HG02973 (cell line): Measurements from ENCODE around the gene NYAP2.

ENCODE experiments used
- ATAC-seq: cut with Tn5 transposase; IDR thresholded peaks from one replicate; pipeline ENCODE4 v1.9.1; 2021; ENCODE audit warnings: moderate library complexity; ENCODE audit not compliant: unreplicated experiment

Gene NYAP2

GRCh38 chr2:225472161-225472560, 72.7 kb downstream of the NYAP2 start:
- no peak for ATAC-seq

GRCh38 chr2:225479386-225479785, 79.9 kb downstream of the NYAP2 start:
- no peak for ATAC-seq

GRCh38 chr2:225484751-225485150, 85.2 kb downstream of the NYAP2 start:
- ATAC-seq = no peak

GRCh38 chr2:225486236-225486635, 86.7 kb downstream of the NYAP2 start:
- ATAC-seq = no peak

GRCh38 chr2:225487878-225488416, 88.4 kb downstream of the NYAP2 start:
- ATAC-seq = no peak

- ATAC-seq = peak; percentile 44
Observed at GRCh38 chr2:225488743-225489142, 89.2 kb downstream of the NYAP2 start.

- no peak for ATAC-seq
Observed at GRCh38 chr2:225493420-225494099, 94.0 kb downstream of the NYAP2 start.

DNA sequence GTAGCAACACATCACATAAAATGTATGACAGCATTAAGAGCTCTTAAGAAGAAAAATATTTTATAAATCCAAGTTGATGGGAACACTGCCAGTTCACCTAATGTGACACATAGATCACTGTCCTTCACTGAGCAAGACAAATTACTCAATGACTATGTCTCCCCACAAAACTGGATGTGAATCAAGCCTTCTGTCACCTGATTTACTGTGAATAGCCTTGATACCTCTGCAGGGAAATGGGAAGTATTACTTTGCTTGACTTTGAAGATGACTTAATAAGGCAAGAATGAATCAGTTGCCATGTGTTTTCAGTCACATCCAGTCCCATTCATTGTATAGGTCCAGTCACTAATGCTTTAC, 94.6 kb downstream of the NYAP2 start:
- no peak for ATAC-seq

DNA sequence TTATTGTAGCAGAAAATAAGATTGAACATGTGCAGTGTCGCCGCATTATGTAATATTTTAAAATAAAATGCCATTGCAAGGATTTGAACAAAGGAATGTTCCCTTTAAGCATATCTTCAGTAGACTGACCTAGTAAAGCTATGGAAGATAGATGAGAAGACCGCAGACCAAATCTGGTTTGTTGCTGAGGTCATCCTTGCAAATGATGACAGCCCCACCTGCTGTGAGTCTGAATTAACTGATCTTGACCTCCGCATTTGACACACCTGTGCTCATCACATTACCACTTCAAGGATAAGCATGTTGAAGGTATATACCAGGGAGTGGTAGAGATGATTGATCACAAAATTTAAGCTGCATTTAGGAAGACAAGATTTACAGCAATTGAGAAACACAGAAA, 96.2 kb downstream of the NYAP2 start:
- no peak for ATAC-seq

GRCh38 chr2:225496568-225496967, 97.1 kb downstream of the NYAP2 start:
- ATAC-seq = no peak

DNA sequence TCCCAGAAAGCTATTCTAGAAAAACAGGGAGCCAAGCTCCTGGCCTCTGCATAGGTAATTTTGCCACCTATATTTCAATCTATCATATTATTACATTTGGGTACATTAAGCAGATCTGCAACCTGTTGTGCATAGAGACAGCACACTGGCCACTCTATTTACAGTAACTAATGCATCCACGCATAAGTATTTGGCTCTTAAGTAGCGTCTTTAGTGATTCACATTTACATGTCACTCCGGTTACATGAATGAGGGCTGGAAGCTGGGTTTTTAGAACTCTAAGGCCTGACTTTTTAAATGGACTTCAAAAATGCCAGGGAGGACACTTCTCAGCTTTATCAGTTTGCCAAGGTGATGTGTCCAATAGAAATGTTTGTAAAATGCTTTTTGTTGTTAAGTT, 97.7 kb downstream of the NYAP2 start:
- ATAC-seq = no peak

- ATAC-seq = no peak
Observed at GRCh38 chr2:225501022-225501421, 101.5 kb downstream of the NYAP2 start.

GRCh38 chr2:225502971-225503370, 103.5 kb downstream of the NYAP2 start:
- ATAC-seq = no peak

DNA sequence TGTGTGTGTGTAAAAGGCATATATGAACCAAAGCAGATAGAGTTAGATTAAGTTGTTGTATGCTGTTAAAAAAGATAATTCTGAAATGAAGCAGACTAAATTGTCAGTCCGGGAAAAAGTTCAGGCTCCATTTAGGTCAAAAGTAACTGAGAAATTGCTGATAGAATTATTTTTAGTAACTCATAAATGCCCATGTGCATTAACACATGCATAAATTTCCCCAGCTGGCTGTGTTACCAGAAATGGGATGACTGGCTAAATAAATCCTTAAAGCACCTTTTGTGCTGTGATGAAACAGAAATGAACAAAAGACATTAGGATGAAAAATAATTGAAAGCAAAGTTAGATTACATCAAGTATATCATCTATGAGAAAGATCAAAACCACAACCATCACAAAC, 111.3 kb downstream of the NYAP2 start:
- no peak for ATAC-seq

GRCh38 chr2:225512469-225512868, 113.0 kb downstream of the NYAP2 start:
- ATAC-seq = no peak

DNA sequence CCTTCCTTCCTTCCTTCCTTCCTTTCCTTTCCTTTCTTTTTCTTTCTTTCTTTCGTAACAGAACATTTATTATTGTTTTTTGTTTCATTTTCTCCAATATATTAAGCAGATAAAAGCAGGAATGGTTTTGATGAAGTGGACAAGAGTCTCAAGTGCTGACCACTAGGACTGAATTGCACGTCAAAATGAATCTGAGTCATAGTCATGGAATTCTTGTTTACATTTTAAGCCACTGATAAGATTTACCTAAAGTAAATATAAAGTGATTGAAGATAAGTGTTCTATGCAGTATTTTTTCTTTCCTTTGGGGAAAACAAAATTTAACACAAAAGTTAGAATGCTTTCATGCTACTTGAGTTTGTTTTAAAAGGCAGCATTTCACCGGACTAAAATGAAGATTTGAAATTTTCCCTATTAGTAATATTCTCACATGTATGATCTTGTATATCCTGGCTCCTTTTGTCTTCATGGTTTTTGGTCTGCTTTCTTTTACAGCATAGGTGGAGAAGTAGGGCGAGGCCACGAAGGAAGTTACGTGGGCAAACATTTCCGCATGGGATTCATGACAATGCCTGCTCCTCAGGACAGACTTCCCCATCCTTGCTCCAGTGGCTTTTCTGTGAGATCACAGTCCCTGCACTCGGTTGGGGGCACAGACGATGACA, 113.5 kb downstream of the NYAP2 start:
- no peak for ATAC-seq

GRCh38 chr2:225515033-225515432, 115.5 kb downstream of the NYAP2 start:
- no peak for ATAC-seq

- ATAC-seq = no peak
Observed at GRCh38 chr2:225526760-225527390, 127.4 kb downstream of the NYAP2 start.

GRCh38 chr2:225531559-225531958, 132.0 kb downstream of the NYAP2 start:
- no peak for ATAC-seq

GRCh38 chr2:225532096-225532495, 132.6 kb downstream of the NYAP2 start:
- ATAC-seq = no peak

DNA sequence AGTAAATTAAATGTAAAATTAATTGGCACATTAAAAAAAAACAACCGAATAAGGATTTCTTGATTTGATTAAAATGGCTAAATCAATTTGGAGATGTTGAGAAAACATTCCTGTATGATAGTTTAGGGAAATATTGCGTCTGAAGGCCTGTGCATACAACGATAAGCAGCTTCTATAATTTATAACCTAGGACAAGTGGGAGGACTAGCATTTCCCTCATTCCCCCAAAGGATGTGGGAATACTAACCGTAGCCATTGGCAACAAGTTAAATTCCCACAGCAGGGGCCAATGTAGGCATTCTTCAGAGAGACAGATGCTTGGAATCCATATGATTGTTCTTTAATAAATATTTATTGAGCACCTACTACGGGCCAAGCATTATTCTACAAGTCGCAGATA, 134.5 kb downstream of the NYAP2 start:
- no peak for ATAC-seq

GRCh38 chr2:225534697-225535096, 135.2 kb downstream of the NYAP2 start:
- no peak for ATAC-seq
